Prostate gland (tissue), 2 donors: ENCODE results near the gene HTR3D. TPM values are rescaled to one million over a fixed set of nuclear protein-coding genes. Genes with fewer than 3 reads are reported as not detected.

Experiments used
- DNase-seq: peaks from one replicate; pipeline ENCODE4 v3.0.0-alpha.2; 2019; ENCODE audit warnings: low spot score
- H3K27ac ChIP-seq, 2 donors: fragments of 200-600 bp; sonication (generic); 2 replicates each; pipeline ENCODE4 v1.5.1; 2017 to 2019
- H3K27me3 ChIP-seq: fragments of 200-600 bp; sonication (generic); replicated peaks from 2 replicates; pipeline ENCODE4 v1.5.1; 2019; ENCODE audit not compliant: insufficient read depth
- H3K36me3 ChIP-seq, 2 donors: fragments of 200-600 bp; sonication (generic); 1 replicate in 1 of 2; 2 replicates in 1 of 2; pipeline versions ENCODE4 v1.5.1 to v1.8.1; 2017 to 2019
- H3K4me1 ChIP-seq: fragments of 200-600 bp; sonication (generic); replicated peaks from 2 replicates; pipeline ENCODE4 v1.5.1; 2019
- H3K4me3 ChIP-seq, 2 donors: fragments of 200-600 bp; sonication (generic); 2 replicates each; pipeline ENCODE4 v1.5.1; 2017 to 2019
- H3K9me3 ChIP-seq: fragments of 200-600 bp; sonication (generic); 2 replicates; pipeline ENCODE4 v1.5.1; 2017
- POLR2A ChIP-seq: fragments of 450-650 bp; IDR thresholded peaks from one replicate; pipeline ENCODE4 v1.6.1; 2016; ENCODE audit warnings: antibody characterized with exemption, mild to moderate bottlenecking
- POLR2AphosphoS5 ChIP-seq: sonication (generic); formaldehyde crosslinking; IDR thresholded peaks from one replicate; pipeline ENCODE4 v1.6.1; 2017; ENCODE audit warnings: antibody characterized with exemption
- whole genome bisulfite sequencing: methylation state at CpG from one replicate; pipeline ENCODE4 v1.1.5; 2018; 5-methylcytosine and 5-hydroxymethylcytosine counted together
- intact Hi-C: fragments of 100-400 bp; cut with DNase I; formaldehyde crosslinking; loops from one replicate; pipeline ENCODE4 v1.14.2; 2022
- total RNA-seq, 2 donors: library from RNA; depleted of rRNA; stranded (reverse); fragments of >200 nt; gene quantifications; one replicate each; pipeline ENCODE4 v1.1.0, GENCODE V29; 2016
- TF ChIP-seq, protein P1 (sequence below), 4 experiments: fragments of 200-600 bp in 2 of 4; fragments of 450-650 bp in 2 of 4; sonication (generic) in 2 of 4; IDR thresholded peaks; 1 replicate in 3 of 4; 2 replicates in 1 of 4; pipeline ENCODE4 v1.5.1; 2016 to 2019; ENCODE audit warnings: antibody characterized with exemption in 4 of 4, mild to moderate bottlenecking in 2 of 4, moderate library complexity in 2 of 4

HTR3D gene
- total RNA-seq, 2 donors from 2014 or later: not detected

DNA sequence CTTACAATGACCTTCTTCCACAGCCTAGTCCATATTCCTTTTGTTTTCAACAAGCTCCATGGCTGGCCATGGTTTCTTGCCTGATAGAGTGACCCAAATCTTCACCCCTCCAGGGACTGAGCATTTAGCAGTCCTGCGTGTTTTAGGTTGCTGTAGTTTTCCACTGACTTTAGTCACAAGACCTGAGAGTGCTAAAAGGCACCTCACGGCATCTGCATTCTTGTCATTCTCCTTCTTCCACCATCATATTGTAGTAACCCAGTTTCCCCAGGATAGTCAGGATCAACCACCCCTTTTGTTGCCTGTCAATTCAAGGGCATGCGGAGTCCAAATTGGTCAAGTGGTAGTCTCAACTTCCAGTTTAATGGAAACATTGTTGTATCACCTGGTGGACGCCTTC, 42.1 kb downstream of the HTR3D start:
- Histone ChIP-seq H3K4me3 (no peak overlapping the region), H3K9me3 (no peaks in the 10 kb centered on the region), H3K36me3 (no peaks in the 10 kb centered on the region), H3K27ac (no peak overlapping the region), H3K4me1 (no peaks in the 10 kb centered on the region), H3K27me3 (no peaks in the 10 kb centered on the region)
- intact Hi-C loops: no loop called here
- no peak for DNase-seq
- no peak for TF ChIP-seq POLR2AphosphoS5
- TF ChIP-seq, protein P1, sequence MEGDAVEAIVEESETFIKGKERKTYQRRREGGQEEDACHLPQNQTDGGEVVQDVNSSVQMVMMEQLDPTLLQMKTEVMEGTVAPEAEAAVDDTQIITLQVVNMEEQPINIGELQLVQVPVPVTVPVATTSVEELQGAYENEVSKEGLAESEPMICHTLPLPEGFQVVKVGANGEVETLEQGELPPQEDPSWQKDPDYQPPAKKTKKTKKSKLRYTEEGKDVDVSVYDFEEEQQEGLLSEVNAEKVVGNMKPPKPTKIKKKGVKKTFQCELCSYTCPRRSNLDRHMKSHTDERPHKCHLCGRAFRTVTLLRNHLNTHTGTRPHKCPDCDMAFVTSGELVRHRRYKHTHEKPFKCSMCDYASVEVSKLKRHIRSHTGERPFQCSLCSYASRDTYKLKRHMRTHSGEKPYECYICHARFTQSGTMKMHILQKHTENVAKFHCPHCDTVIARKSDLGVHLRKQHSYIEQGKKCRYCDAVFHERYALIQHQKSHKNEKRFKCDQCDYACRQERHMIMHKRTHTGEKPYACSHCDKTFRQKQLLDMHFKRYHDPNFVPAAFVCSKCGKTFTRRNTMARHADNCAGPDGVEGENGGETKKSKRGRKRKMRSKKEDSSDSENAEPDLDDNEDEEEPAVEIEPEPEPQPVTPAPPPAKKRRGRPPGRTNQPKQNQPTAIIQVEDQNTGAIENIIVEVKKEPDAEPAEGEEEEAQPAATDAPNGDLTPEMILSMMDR (IDR thresholded peaks at IDR 0.05): no peak
- no peak for TF ChIP-seq POLR2A
- 79% methylated on average over 4 of the region's 4 CpGs for WGBS

DNA sequence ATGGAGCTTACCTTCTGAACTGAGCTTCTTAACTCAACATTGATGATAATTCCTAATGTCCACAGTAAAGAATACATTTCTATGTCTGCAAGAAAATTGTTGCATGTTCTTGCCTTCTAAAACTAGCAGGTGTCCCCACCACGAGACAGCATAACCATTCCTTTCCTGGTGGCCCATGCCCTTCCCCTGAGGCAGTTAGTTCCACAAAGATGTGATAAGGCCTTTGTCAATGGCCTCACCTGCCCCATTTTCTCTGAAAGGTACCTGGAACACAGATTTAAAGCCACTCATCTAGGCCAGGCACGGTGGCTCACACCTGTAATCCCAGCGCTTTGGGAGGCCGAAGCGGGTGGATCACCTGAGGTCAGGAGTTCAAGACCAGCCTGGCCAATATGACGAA, 44.4 kb downstream of the HTR3D start:
- H3K9me3 ChIP-seq: no peaks in the 10 kb centered on the region
- DNase-seq: no peak
- TF ChIP-seq POLR2A (no peak), POLR2AphosphoS5 (no peak)
- TF ChIP-seq, protein P1 (IDR thresholded peaks at IDR 0.05): no peak
- H3K27ac ChIP-seq: no peak overlapping the region
- H3K36me3 ChIP-seq: no peaks in the 10 kb centered on the region
- WGBS: 94% methylated on average over 6 of the region's 6 CpGs
- no peak overlapping the region for H3K4me3 ChIP-seq
- intact Hi-C loops: no loop called here
- H3K4me1 ChIP-seq: no peaks in the 10 kb centered on the region
- no peaks in the 10 kb centered on the region for H3K27me3 ChIP-seq

DNA sequence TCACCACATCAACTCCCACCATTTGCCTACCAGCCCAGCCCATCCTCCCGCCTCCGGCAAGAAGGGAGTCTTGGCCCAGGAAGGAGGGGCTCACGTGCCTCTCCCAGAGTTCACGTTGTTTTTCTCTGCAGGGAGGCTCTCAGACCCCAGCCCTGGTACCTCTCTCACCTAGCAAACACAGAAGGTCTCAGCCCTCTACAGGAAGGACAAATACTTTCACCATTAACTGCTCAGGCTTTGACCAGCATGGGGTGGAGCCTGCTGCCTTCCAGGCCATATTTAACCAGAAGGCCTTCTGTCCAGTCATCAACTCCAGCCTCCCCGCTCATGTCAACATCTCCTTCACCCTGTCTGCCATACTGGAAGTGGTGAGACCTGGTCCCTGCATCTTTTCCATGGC, 46.3 kb downstream of the HTR3D start:
- no peak overlapping the region for H3K27ac ChIP-seq
- H3K4me3 ChIP-seq: no peak overlapping the region
- no peaks in the 10 kb centered on the region for H3K4me1 ChIP-seq
- no peaks in the 10 kb centered on the region for H3K27me3 ChIP-seq
- intact Hi-C loops: no loop called here
- WGBS: 72% methylated on average over 5 of the region's 5 CpGs
- no peaks in the 10 kb centered on the region for H3K9me3 ChIP-seq
- TF ChIP-seq, protein P1 (IDR thresholded peaks at IDR 0.05): no peak
- TF ChIP-seq POLR2A (no peak), POLR2AphosphoS5 (no peak)
- DNase-seq: no peak
- H3K36me3 ChIP-seq: no peaks in the 10 kb centered on the region

DNA sequence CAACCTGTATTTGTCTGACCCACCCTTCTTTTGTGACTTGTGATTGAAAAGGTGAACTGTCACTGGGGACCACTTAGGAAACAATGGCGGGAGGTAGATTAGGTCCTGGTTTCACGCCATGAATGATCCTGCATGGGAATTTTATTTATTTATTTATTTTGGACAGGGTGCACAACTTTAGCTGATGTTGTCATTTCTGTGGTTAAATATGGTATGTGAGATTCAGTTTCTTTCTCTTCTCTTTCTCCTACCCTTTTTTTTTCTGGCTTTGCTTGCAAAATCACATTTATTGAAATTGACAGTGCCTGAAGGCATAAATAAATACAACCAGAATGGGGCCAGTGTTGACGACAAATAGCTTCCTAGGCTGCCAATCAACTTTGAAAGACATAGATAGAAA, 47.3 kb downstream of the HTR3D start:
- intact Hi-C loops: no loop called here
- TF ChIP-seq POLR2A: no peak
- TF ChIP-seq, protein P1 (IDR thresholded peaks at IDR 0.05): no peak
- no peak for TF ChIP-seq POLR2AphosphoS5
- H3K27me3 ChIP-seq: no peaks in the 10 kb centered on the region
- H3K4me1 ChIP-seq: no peaks in the 10 kb centered on the region
- no peaks in the 10 kb centered on the region for H3K9me3 ChIP-seq
- H3K4me3 ChIP-seq: no peak overlapping the region
- H3K36me3 ChIP-seq: no peaks in the 10 kb centered on the region
- WGBS: 85% methylated on average over 3 of the region's 3 CpGs
- DNase-seq: no peak
- no peak overlapping the region for H3K27ac ChIP-seq

DNA sequence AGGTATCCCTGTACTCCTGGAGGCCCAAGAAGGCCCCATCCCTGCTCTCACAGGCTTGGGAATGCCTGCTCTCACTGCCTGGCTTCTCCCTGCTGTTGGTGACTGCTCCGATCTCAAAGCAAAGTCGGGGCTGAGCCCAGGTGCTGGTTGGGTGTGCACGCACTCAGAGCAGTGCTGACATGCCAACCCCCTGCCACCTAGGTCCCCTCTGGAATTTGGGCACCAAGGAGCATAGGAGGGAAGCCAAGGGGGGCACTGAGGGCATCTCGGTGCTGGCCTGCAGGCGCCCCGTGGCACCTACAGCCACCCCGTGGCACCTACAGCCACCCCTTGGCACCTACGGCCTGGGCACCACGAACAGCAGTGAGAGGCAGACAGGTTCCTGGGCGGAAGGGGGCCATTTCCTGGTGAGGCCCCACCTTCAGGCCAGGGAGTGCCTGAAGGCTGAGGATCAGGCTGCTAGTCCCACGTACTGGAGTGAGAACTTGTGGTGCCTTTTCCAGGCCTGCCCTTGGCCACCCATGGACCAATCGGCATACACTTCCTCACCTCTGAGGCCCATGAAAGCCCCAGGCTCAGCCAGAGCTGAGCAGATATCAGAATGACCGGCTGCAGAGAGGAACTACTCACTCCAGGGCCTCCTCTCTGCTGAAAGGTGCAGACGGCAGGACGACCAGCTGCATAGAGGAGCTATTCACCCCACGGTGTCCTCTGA, 49.7 kb downstream of the HTR3D start:
- TF ChIP-seq, protein P1 (IDR thresholded peaks at IDR 0.05): no peak
- TF ChIP-seq POLR2AphosphoS5 (no peak), POLR2A (no peak)
- Histone ChIP-seq H3K4me3 (no peak overlapping the region), H3K4me1 (no peaks in the 10 kb centered on the region), H3K9me3 (no peaks in the 10 kb centered on the region), H3K36me3 (no peaks in the 10 kb centered on the region), H3K27me3 (no peaks in the 10 kb centered on the region), H3K27ac (no peak overlapping the region)
- WGBS: 89% methylated on average over 15 of the region's 16 CpGs
- DNase-seq: no peak
- intact Hi-C loops: no loop called here
